Kidney (tissue), 14 donors: ENCODE measurements around the gene CXCL1. TPM values are rescaled to one million over a fixed set of nuclear protein-coding genes. Genes with fewer than 3 reads are reported as not detected.

Experiments
- DNase-seq, 5 donors: peaks; one replicate each; pipeline ENCODE4 v3.0.0-alpha.2; 2013 to 2020
- FAIRE-seq: peaks from 2 replicates; lab custom pipeline; 2012; peaks lifted over from hg19 to GRCh38; lab: Jason Lieb, UNC
- H3K27ac ChIP-seq, 2 donors: one replicate each; pipeline ENCODE4 v1.7.0; 2013; ENCODE audit warnings: low read depth in 2 of 2, low read length in 2 of 2, inconsistent platforms in 1 of 2
- H3K27me3 ChIP-seq: one replicate; pipeline ENCODE4 v1.7.1; 2013; ENCODE audit warnings: low read length, inconsistent platforms; ENCODE audit not compliant: control insufficient read depth, insufficient read depth
- H3K36me3 ChIP-seq, 3 donors: one replicate each; pipeline versions ENCODE4 v1.7.0 to v1.7.1; 2013; ENCODE audit warnings: low read length in 3 of 3, control low read depth in 1 of 3, inconsistent platforms in 1 of 3; ENCODE audit not compliant: insufficient read depth in 3 of 3, control insufficient read depth in 2 of 3
- H3K4me1 ChIP-seq, 3 donors: one replicate each; pipeline versions ENCODE4 v1.7.0 to v1.7.1; 2013; ENCODE audit warnings: low read length in 3 of 3, inconsistent platforms in 1 of 3, low read depth in 1 of 3; ENCODE audit not compliant: control insufficient read depth in 2 of 3, insufficient read depth in 2 of 3
- H3K4me3 ChIP-seq, 3 donors: one replicate each; pipeline versions ENCODE4 v1.7.0 to v1.8.1; 2013; ENCODE audit warnings: low read length in 3 of 3, control low read depth in 1 of 3, inconsistent platforms in 1 of 3
- H3K9ac ChIP-seq, 3 donors: one replicate each; pipeline versions ENCODE4 v1.7.0 to v1.7.1; 2013; ENCODE audit warnings: low read length in 3 of 3, control low read depth in 1 of 3, inconsistent platforms in 1 of 3
- H3K9me3 ChIP-seq, 3 donors: one replicate each; pipeline versions ENCODE4 v1.7.0 to v1.7.1; 2013; ENCODE audit warnings: low read length in 3 of 3, control low read depth in 1 of 3, inconsistent platforms in 1 of 3; ENCODE audit not compliant: control insufficient read depth in 2 of 3, insufficient read depth in 1 of 3
- intact Hi-C: fragments of 100-400 bp; cut with DNase I; formaldehyde crosslinking; loops from one replicate; pipeline ENCODE4 v1.11.1; 2022
- polyA plus RNA-seq: library from polyadenylated mRNA; stranded (reverse); fragments of 350-450 nt; fragmentation: Illumina TruSeq; extraction: RNeasy Lipid Tissue Mini Kit (QIAGEN cat#74804); gene quantifications from one replicate; pipeline ENCODE4 v1.2.3, GENCODE V29; 2014; ENCODE audit warnings: low read depth, low replicate concordance; ENCODE audit not compliant: insufficient read depth
- total RNA-seq: library from RNA; stranded (reverse); fragmentation: NEBNext Ultra II Directional; extraction: Animal tissue kit (Norgen Biotek cat#: 25700); gene quantifications from one replicate; pipeline ENCODE4 v1.2.1, GENCODE V29; 2021
- TF ChIP-seq, protein P1 (sequence below): IDR thresholded peaks from 3 replicates; pipeline ENCODE4 v1.5.1; 2012; ENCODE audit warnings: mild to moderate bottlenecking, moderate library complexity, borderline replicate concordance; ENCODE audit not compliant: insufficient read depth; ENCODE audit errors: extremely low read depth
- donor health status: control.
- donor health status: control.
- donor health status: control.
- donor health status: control.
- donor health status: control.
- donor health status: DM: yes; HTN: yes; CAD: no.
- donor health status: Normal renal cell carcinoma (clear cell type).

CXCL1 gene
- total and polyA plus RNA-seq, 2 donors from 2014 or later, result 6.4 to 29.7 TPM

DNA sequence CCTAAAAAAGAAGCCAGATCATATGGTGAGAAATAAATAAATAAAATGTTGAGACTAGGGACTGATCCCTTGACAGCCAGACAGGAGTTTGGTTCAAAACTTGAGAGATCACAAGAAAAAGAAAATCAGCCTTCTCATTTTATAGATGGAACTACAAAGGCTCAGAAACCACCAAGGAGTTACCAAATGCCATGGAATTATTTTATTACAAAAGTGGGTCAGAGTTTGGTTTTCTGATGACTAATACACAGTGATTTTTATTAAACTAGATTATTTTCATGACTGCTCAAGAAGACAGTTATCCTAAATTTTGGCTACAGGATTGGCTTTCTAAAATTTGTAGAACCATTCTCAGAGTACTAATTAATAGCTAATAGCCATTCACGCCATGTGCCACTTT, 6.2 kb downstream of the CXCL1 start:
- Histone ChIP-seq H3K4me1 (no peaks in the 10 kb centered on the region), H3K27me3 (no peaks in the 10 kb centered on the region), H3K4me3 (no peak overlapping the region), H3K27ac (no peak overlapping the region), H3K9me3 (no peaks in the 10 kb centered on the region), H3K36me3 (no peaks in the 10 kb centered on the region), H3K9ac (no peak overlapping the region)
- DNase-seq, result no peak
- TF ChIP-seq, protein P1, sequence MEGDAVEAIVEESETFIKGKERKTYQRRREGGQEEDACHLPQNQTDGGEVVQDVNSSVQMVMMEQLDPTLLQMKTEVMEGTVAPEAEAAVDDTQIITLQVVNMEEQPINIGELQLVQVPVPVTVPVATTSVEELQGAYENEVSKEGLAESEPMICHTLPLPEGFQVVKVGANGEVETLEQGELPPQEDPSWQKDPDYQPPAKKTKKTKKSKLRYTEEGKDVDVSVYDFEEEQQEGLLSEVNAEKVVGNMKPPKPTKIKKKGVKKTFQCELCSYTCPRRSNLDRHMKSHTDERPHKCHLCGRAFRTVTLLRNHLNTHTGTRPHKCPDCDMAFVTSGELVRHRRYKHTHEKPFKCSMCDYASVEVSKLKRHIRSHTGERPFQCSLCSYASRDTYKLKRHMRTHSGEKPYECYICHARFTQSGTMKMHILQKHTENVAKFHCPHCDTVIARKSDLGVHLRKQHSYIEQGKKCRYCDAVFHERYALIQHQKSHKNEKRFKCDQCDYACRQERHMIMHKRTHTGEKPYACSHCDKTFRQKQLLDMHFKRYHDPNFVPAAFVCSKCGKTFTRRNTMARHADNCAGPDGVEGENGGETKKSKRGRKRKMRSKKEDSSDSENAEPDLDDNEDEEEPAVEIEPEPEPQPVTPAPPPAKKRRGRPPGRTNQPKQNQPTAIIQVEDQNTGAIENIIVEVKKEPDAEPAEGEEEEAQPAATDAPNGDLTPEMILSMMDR, result no peak
- no peak for FAIRE-seq
- intact Hi-C loops, result no loop called here

DNA sequence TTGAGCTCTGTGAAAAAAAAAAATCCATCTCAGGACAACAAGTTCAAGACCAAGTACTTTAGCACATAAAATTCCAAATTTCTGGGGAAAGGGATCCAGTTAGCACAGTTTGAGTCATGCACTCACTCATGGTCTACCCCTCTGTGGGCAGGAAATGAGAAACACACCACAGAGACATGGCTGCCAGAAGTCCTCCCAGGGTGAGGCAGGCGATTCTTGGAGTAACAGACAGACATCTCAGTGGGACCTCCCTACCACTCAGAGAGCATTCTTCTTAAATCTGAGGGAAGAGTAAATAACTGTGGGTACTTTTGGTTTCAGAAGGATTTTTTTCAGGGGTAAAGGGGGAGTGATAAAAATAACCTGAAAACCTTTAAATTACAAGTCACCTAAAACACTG, 14.1 kb downstream of the CXCL1 start:
- intact Hi-C loops, result no loop called here
- Histone ChIP-seq H3K36me3 (no peaks in the 10 kb centered on the region), H3K4me3 (no peak overlapping the region), H3K9me3 (no peaks in the 10 kb centered on the region), H3K4me1 (no peaks in the 10 kb centered on the region), H3K9ac (no peak overlapping the region), H3K27ac (no peak overlapping the region), H3K27me3 (no peaks in the 10 kb centered on the region)
- TF ChIP-seq, protein P1, result no peak
- DNase-seq, result no peak
- no peak for FAIRE-seq

DNA sequence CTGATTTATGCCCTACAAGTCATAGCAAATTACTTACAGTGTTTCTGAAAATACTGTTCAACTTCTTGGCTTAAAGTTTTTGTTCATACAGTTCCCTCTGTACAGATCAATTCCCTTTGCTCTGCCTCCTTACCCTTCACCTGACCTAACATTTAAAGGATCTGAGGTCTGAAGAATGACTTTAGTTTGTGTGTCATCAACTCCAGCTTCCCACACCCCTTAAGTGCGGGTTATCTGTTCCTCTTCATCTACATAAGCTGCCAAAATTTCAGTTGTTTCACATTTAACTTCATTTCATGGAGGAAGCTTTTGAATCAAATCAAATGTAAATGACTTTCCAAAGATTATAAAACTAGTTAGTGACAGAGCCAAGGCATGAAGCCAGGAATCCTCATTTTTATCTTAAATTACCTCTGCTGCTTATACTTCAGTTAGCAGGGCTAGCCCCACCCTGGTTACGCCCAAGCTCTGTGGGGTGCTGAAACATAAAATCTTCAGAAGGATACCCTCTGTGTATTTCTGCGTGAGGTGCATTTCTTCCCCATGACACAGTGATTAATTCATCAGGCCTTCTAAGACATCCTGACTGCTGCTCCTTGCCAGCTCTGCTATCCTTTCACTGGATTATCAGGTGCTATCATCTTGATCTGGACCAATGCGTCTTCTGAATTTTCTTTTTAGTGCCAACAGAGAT, 16.5 kb downstream of the CXCL1 start:
- Histone ChIP-seq H3K27me3 (no peaks in the 10 kb centered on the region), H3K4me3 (no peak overlapping the region), H3K9me3 (no peaks in the 10 kb centered on the region), H3K27ac (no peak overlapping the region), H3K4me1 (no peaks in the 10 kb centered on the region), H3K9ac (no peak overlapping the region), H3K36me3 (no peaks in the 10 kb centered on the region)
- TF ChIP-seq, protein P1, result no peak
- intact Hi-C loops, result no loop called here
- FAIRE-seq (no peak), DNase-seq (no peak)

- intact Hi-C loops, result no loop called here
- FAIRE-seq (no peak), DNase-seq (no peak)
- Histone ChIP-seq H3K27me3 (no peaks in the 10 kb centered on the region), H3K9ac (no peak overlapping the region), H3K4me3 (no peak overlapping the region), H3K9me3 (no peaks in the 10 kb centered on the region), H3K4me1 (no peaks in the 10 kb centered on the region), H3K36me3 (no peaks in the 10 kb centered on the region), H3K27ac (no peak overlapping the region)
- TF ChIP-seq, protein P1, result no peak
Observed at GRCh38 chr4:73891326-73891725, 22.1 kb downstream of the CXCL1 start.
